GM23338 (cell line): ENCODE results near the gene SYPL1.

Source experiments
- CTCF ChIP-seq, 2 experiments: fragments of 200-600 bp in 1 of 2; sonication (generic) in 1 of 2; conservative IDR thresholded peaks; 2 replicates each; pipeline versions ENCODE4 v1.5.1 to v1.6.1; 2016 to 2017; ENCODE audit warnings: antibody characterized with exemption in 2 of 2, low read depth in 2 of 2, mild to moderate bottlenecking in 2 of 2, moderate library complexity in 1 of 2
- ZNF331 ChIP-seq: fragments of 250-450 bp; sonication (Bioruptor Pico); IDR thresholded peaks from 2 replicates; pipeline ENCODE4 v1.5.0; 2020; ENCODE audit warnings: low read depth, mild to moderate bottlenecking, moderate library complexity

GRCh38 chr7:106053109-106053508 is 59.0 kb downstream of the SYPL1 start:
- TF ChIP-seq CTCF (conservative IDR thresholded peaks at IDR 0.05; ENCODE audit: low read depth in 2 of 2) = no peak
- no peak for TF ChIP-seq ZNF331 (CRISPR knock-in tag)
